GM23338 (cell line): Measurements from ENCODE around the gene ZSWIM9.

Experiments used
- JUNB ChIP-seq: IDR thresholded peaks from one replicate; pipeline ENCODE4 v1.6.1; 2016; ENCODE audit warnings: antibody characterized with exemption; ENCODE audit not compliant: unreplicated experiment
- POLR2AphosphoS5 ChIP-seq: IDR thresholded peaks from 2 replicates; pipeline ENCODE4 v1.6.1; 2016; ENCODE audit warnings: antibody characterized with exemption, low read depth

GRCh38 chr19:48218997-48219396 lies 48.5 kb downstream of the ZSWIM9 start:
- TF ChIP-seq POLR2AphosphoS5, result no peak
- TF ChIP-seq JUNB, result no peak
